DND-41 (cell line): Measurements from ENCODE around the gene TNIP3.

Experiments used
- ATAC-seq: fragments of 200-7000 bp; cut with Tn5 transposase; 3 replicates; pipeline ENCODE4 v1.9.1; 2021; ENCODE audit warnings: low read depth; ENCODE audit not compliant: insufficient read depth
- DNase-seq: peaks from one replicate; pipeline ENCODE4 v3.0.0-alpha.2; 2020
- H2AFZ ChIP-seq: 2 replicates; pipeline ENCODE4 v1.6.0; 2012; ENCODE audit warnings: low read depth, low read length
- H3K27ac ChIP-seq: 2 replicates; pipeline ENCODE4 v1.5.1; 2012; ENCODE audit warnings: low read length, inconsistent platforms
- H3K27me3 ChIP-seq: fragments of 200-600 bp; sonication (generic); 2 replicates; pipeline ENCODE4 v1.6.0; 2012; ENCODE audit warnings: low read length, mild to moderate bottlenecking, inconsistent platforms; ENCODE audit not compliant: insufficient read depth, poor library complexity
- H3K36me3 ChIP-seq: 2 replicates; pipeline ENCODE4 v1.5.1; 2012; ENCODE audit warnings: low read length, inconsistent platforms; ENCODE audit not compliant: insufficient read depth
- H3K4me1 ChIP-seq: 2 replicates; pipeline ENCODE4 v1.5.1; 2012; ENCODE audit warnings: mild to moderate bottlenecking, low read length; ENCODE audit not compliant: insufficient read depth
- H3K4me2 ChIP-seq: 2 replicates; pipeline ENCODE4 v1.6.0; 2012; ENCODE audit warnings: mild to moderate bottlenecking, moderate library complexity, low read length, inconsistent platforms; ENCODE audit not compliant: insufficient read depth
- H3K4me3 ChIP-seq, 2 experiments: fragments of 200-600 bp in 1 of 2; shearing (Covaris generic) in 1 of 2; 2 replicates each; pipeline ENCODE4 v1.5.1; 2012 to 2016; ENCODE audit warnings: inconsistent platforms in 2 of 2, low read length in 2 of 2, mild to moderate bottlenecking in 2 of 2, low read depth in 1 of 2, moderate library complexity in 1 of 2
- H3K79me2 ChIP-seq: 2 replicates; pipeline ENCODE4 v1.6.0; 2012; ENCODE audit warnings: low read length, inconsistent platforms; ENCODE audit not compliant: insufficient read depth
- H3K9ac ChIP-seq: 2 replicates; pipeline ENCODE4 v1.6.0; 2012; ENCODE audit warnings: low read depth, mild to moderate bottlenecking, inconsistent platforms, low read length, moderate library complexity
- H3K9me3 ChIP-seq: 2 replicates; pipeline ENCODE4 v1.5.1; 2012; ENCODE audit warnings: low read length, moderate library complexity, mild to moderate bottlenecking, inconsistent platforms; ENCODE audit not compliant: insufficient read depth, severe bottlenecking
- H4K20me1 ChIP-seq: 2 replicates; pipeline ENCODE4 v1.6.0; 2012; ENCODE audit warnings: low read length; ENCODE audit not compliant: insufficient read depth
- CTCF ChIP-seq: IDR thresholded peaks from 2 replicates; pipeline ENCODE4 v1.5.1; 2012; ENCODE audit warnings: borderline replicate concordance, low read length, moderate library complexity, mild to moderate bottlenecking; ENCODE audit not compliant: poor library complexity, severe bottlenecking; ENCODE audit errors: extremely low read depth
- EZH2 ChIP-seq: IDR thresholded peaks from 3 replicates; pipeline ENCODE4 v1.6.1; 2012; ENCODE audit warnings: borderline replicate concordance, low read depth, mild to moderate bottlenecking, moderate library complexity, low read length, inconsistent platforms; ENCODE audit not compliant: severe bottlenecking

The TNIP3 gene

GRCh38 chr4:121093261-121093660 lies 70.9 kb downstream of the TNIP3 start:
- Histone ChIP-seq H4K20me1 (no peaks in the 10 kb centered on the region), H3K27me3 (no peaks in the 10 kb centered on the region), H3K9ac (no peak overlapping the region), H3K27ac (no peak overlapping the region), H3K4me1 (no peaks in the 10 kb centered on the region), H2AFZ (no peak overlapping the region), H3K4me2 (no peak overlapping the region), H3K4me3 (no peak overlapping the region), H3K36me3 (no peaks in the 10 kb centered on the region), H3K79me2 (no peaks in the 10 kb centered on the region), H3K9me3 (no peaks in the 10 kb centered on the region)
- TF ChIP-seq EZH2 (no peak), CTCF (no peak)
- DNase-seq (no peak), ATAC-seq (no peak)

GRCh38 chr4:121091941-121092340 lies 72.2 kb downstream of the TNIP3 start:
- no peaks in the 10 kb centered on the region for H3K9me3 ChIP-seq
- H3K27me3 ChIP-seq = no peaks in the 10 kb centered on the region
- ATAC-seq (no peak), DNase-seq (no peak)
- H3K9ac ChIP-seq = no peak overlapping the region
- H4K20me1 ChIP-seq = no peaks in the 10 kb centered on the region
- no peak overlapping the region for H3K27ac ChIP-seq
- H3K4me3 ChIP-seq = no peak overlapping the region
- no peaks in the 10 kb centered on the region for H3K79me2 ChIP-seq
- no peaks in the 10 kb centered on the region for H3K36me3 ChIP-seq
- H3K4me2 ChIP-seq = no peak overlapping the region
- no peaks in the 10 kb centered on the region for H3K4me1 ChIP-seq
- TF ChIP-seq EZH2 = no peak
- TF ChIP-seq CTCF = no peak
- H2AFZ ChIP-seq = no peak overlapping the region

GRCh38 chr4:121088867-121089266 lies 75.3 kb downstream of the TNIP3 start:
- Histone ChIP-seq H3K79me2 (no peaks in the 10 kb centered on the region), H3K27me3 (no peaks in the 10 kb centered on the region), H3K4me3 (no peak overlapping the region), H4K20me1 (no peaks in the 10 kb centered on the region), H2AFZ (no peak overlapping the region), H3K9ac (no peak overlapping the region), H3K9me3 (no peaks in the 10 kb centered on the region), H3K4me2 (no peak overlapping the region), H3K36me3 (no peaks in the 10 kb centered on the region), H3K4me1 (no peaks in the 10 kb centered on the region), H3K27ac (no peak overlapping the region)
- DNase-seq (no peak), ATAC-seq (no peak)
- TF ChIP-seq CTCF = no peak
- TF ChIP-seq EZH2 = no peak
